Erythroblast (primary cell): ENCODE measurements around the gene SUGCT.
A peak's percentile ranks its signal among the peaks of the same experiment; 100 is the strongest.

Experiments
- DNase-seq, 2 experiments: peaks; one replicate each; lab custom pipeline; 2025; lab: John Stamatoyannopoulos, UW
- GATA1 ChIP-seq: IDR thresholded peaks from 2 replicates; pipeline ENCODE4 v1.6.1; 2011; ENCODE audit warnings: low read depth, mild to moderate bottlenecking, control low read depth, low read length, moderate library complexity
- POLR2A ChIP-seq: IDR thresholded peaks from 2 replicates; pipeline ENCODE4 v1.6.1; 2011; ENCODE audit warnings: mild to moderate bottlenecking, low read length

SUGCT gene

DNA sequence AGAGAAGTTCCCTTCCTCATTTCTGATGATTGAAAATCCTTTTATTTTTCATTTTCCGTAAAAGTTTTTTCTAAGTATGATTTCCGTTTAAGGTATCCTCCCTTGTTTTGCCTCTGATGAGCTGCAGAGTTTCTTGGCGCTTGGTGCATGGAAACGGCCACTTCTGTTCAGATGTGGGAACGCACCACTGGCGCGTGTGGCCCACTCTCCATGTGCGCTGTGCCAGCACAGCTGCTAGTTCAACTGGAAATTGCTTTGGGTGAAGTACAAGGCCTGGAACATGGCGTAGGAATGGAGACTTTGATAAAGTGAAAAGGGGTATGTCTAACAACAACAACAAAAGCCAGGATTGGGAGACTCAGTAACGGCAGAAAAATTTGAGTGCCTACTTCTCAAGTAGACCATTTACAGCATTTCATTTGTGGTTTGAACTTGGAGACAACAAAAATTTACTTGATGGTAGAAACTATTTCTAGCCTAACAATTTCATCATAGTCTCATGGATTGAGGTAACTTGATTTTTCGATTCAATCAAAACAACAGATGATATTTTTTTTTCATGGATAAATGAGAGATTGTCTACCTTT, 364.2 kb downstream of the SUGCT start:
- no peak for DNase-seq
- TF ChIP-seq GATA1 (no peak), POLR2A (no peak)

DNA sequence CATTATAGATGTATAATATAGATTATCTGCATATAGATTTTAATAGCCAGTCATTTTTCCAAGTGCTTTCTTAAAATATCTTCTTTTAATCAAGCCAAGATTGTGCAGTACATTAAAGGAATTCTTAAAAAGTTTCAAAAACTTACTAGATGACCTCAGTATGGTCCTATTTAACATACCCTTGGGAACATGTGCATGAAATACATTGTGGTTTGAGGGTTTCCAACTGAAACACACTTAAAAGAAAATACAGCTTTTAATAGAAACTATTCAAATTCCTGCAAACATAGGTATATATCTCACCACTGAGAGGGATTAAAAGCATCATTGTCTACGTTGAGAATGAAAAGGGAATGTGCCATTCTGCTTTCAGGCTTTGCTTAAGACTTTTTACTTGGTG, 364.9 kb downstream of the SUGCT start:
- TF ChIP-seq GATA1 (no peak), POLR2A (no peak)
- no peak for DNase-seq

DNA sequence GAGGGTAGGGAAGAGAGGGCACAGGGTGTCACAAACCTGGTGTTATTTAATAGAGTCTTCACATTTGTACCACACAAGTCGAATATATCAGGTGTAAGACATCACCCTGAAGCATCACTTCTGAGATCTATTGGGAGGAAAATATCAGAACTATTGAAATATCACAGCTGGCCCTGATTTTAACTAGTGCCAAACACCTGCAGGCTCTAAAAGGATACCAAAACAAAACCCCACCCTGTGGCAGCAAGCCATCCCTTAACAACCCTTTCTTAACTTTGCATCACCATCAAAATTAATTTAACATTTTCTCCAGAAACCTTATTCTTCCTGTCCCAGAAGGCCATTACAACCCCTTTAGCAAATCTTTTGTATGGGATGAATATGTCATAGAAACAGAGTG, 365.4 kb downstream of the SUGCT start:
- no peak for TF ChIP-seq POLR2A
- no peak for TF ChIP-seq GATA1
- DNase-seq: no peak

DNA sequence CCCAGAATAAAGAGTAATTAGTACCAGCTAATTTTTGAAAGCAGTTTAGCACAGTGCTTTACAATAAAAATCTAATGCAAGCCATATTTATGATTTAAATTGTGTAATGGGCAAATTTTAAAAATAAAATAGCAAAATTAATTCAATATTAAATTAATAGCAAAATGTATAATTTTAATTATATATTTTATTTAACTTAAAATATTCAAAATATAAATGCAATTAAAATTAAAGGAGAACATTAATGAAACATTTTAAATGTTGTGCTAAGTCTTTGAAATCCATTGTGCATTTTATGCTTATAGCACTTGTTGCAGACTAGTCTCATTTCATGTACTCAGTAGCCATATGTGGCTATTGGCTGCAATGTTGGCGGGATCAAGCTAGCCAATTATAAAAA, 367.6 kb downstream of the SUGCT start:
- no peak for TF ChIP-seq POLR2A
- TF ChIP-seq GATA1: no peak
- DNase-seq: no peak

DNA sequence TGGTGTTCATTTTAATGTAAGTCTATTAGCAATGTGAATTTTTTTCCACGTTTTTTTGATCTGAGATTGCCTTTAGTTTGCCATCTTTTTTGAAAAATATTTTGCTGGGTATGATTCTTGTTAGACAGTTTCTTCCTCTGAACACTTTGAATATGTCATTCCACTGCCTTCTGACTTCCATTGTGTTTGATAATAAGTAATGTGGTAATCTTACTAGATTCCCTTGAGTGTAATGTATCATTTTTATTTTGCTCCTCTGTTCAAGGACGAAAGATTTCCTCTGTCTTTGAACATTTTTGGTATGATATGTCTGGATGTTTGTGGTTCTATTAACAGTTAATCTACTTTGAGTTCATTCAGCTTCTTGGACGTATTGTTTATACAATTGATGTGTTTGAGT, 371.4 kb downstream of the SUGCT start:
- DNase-seq: no peak
- no peak for TF ChIP-seq GATA1
- TF ChIP-seq POLR2A: no peak

DNA sequence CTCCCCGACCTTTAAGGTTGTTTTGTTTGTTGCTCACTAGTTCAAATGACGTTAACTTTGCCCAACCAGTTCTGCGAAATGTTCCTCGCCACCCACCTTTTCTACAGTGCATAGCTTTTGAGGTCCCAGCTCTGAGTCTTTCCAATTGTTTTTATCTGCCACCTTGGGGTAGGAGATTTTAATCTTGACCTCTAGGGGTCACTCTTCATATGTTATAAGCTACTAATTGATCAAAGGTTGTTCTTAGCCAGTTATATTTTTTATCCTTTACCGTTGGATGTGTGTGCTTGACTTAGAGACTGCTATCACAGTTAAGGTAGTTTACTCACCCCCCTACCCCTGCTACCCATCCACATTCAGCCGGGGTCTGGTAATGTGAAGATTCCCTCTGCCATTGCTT, 372.4 kb downstream of the SUGCT start:
- TF ChIP-seq GATA1: no peak
- DNase-seq: peak in 1 of 2 experiments; percentile 13

DNA sequence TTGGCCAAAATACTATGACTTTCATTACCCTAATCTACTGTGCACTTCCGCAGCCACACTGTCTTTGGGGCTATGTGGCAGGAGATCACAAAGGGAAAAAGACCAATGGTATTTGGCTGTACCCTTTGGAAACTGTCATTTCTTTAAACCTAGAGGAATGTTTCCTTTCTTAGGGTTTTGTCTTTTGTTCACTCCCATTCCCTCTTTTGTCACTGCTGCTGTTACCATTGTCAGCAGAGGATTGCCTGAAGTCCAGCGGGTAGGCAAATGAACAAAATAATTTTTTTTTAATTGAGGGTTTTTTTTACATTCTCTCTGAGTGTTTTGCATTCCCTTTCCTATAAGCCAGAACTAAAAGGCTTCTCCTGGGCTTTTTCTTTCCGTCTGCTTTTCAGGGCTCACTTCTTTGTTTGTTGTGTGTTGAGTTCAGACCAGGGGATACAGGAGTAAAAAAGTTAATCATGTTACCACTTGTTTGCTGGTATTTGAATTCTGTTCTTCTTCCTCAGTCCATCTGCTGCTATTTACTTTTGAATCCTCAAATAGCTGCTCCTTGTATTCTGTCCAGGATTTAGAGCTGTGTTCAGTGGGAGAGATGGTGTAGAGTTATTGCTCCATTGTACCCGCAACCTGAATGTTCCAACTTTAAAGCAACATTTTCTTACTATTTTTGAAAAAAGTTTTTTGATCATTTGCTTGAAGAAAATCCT, 374.6 kb downstream of the SUGCT start:
- TF ChIP-seq GATA1 (no peak), POLR2A (no peak)
- DNase-seq: no peak

DNA sequence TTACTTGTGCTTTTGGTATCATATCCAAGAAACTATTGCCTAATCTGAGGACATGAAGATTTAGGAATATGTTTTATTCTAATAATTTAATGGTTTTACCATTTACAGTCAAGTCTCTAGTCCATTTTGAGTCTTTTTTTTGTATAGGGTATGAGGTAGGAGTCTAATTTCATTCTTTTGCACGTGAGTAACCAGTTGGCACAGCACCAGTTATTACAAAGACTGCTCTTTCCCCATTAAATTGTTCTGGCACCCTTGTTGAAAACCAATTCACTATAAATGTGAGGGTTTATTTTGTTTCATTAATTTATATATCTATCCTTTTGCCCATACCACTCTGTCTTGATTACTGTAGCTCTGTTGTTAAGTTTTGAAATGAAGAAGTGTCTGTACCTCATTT, 381.6 kb downstream of the SUGCT start:
- TF ChIP-seq GATA1 (no peak), POLR2A (no peak)
- DNase-seq: no peak

DNA sequence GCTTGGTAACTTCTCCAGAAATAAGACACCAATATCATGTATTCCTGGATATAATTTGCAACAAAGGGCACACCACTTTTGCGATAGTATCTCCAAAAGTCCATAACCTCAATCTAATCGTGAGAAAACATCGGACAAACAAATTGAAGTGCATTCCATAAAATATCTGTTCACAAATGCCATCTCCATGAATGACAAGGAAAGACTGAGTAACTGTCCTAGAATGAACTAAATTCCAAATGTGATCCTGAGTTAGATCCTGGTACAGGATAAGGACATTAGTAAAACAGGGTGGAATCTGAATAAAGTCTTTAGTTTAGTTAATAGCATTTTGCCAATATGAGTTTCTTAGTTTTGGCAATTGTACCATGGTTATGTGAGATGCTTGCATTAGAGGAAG, 384.2 kb downstream of the SUGCT start:
- DNase-seq: no peak
- no peak for TF ChIP-seq GATA1
- no peak for TF ChIP-seq POLR2A

DNA sequence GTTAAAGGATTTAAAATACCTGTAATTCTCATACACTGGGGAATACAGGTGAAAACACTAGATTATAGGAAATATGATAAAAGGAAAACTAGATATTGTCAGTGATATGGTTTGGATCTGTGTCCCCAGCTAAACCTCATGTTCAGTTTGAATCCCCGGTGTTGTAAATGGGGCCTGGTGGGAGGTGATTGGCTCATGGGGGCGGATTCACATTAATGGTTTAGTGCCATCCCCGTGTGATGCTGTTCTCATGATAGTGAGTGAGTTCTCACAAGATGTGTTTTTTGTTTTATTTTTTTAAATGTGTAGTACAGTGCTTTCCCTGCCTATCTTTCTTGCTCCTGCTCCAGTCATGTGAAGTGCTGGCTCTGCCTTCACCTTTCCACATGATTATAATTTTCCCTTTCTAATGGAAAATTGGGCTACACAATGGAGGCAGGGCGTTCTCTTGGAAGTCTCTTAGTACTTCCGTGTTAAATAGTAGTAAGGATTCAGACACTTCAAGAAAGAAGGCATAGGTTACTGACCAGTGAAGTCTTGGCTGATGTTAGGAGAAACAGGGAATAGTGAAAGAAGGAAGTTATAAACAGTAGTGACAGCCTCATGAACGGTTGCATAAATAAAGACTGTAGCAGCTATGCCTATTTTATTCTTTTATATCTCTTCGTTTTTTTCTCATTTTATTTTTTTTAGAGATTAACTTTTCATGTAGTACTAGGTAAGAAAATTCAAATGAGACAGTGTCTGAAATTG, 386.4 kb downstream of the SUGCT start:
- DNase-seq: no peak
- no peak for TF ChIP-seq GATA1
- no peak for TF ChIP-seq POLR2A

DNA sequence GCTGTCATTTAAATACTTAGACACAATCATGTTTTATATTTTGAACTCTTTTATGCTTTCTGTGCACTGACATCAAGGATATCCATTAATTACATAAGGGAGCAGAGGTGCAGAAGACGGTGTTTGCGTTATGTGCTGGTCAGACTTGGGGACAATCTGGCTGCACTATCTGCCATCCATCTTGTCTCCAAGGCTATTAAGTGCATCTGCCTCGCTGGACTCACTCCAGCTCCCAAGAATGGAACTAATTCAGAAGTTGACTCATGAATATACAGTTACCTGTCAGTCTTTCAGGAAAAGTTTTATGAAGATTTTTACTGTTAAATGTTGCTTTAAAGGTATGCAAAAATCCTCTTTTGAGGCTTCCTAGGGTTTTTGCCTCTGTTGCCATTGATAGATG, 391.0 kb downstream of the SUGCT start:
- TF ChIP-seq GATA1: no peak
- no peak for TF ChIP-seq POLR2A
- no peak for DNase-seq

DNA sequence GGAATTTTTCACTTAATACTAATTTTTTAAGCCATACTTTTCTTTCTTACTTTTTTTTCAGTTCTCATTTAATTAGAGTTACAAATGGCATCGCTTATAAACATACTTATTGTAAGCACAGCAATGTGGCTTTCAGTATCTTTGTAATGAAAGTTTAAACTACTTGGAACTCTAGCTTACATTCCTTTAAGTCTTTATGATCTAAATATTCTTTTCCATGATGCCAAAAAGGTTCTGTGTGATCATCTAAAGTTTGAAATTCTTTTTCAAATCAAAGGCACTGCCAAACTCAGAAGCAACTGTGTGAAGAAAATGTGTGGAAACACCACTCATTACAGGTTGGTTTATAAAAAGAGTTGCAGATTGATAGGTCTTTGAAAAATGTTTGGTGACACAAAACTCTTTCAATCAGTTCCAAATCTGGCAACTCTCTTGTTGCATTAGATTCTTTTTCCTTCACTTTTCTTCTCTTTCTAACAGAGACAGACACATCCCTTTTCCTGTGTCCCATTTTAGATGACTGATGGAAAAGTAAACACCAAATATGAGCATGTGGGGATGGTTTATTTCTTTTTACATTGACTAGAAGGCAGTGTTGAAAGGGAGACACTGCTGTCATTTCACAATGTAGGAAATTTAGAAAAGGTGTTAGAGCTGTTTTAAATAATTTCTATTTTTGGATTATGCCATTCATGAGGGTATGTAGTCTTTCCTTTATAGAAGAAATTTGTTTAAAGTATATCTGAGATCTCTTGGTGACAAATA, 392.3 kb downstream of the SUGCT start:
- DNase-seq: no peak
- TF ChIP-seq POLR2A (no peak), GATA1 (no peak)

DNA sequence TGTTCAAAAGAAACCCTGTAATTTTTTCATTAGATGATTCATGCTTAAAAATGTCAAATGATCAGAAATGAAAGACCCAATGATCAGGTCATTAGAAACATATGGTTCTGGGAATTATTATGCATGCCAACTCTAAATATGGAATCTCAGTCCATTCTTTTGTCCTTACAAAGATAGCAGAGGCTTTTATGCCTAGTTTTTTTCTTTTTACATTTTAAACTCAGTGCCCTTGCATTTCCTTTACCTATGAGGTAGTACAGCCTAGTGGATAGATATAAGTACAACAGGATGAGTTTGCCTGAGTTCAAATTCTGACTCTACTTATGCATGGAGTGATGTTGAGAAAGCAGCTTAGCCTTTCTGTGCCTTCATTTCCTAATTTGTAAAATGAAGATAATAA, 392.9 kb downstream of the SUGCT start:
- no peak for DNase-seq
- TF ChIP-seq GATA1: no peak
- no peak for TF ChIP-seq POLR2A

DNA sequence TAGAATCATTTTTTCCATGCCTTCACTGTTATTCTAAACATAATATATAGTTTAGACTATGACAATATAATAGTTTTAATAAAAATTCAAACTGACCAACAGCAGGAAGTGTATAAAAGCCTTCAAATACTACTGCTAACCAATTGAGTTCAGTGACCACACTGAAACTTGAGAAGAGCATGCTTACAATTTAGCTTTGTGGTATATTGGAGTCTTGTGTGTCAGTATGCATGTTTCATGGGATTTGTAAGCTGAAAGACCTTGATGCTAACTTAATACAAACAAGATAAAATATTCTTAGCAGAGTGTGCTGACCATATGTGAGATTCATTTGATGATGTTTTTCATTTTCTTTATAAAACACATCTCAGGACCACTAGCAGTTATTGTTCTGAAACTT, 395.5 kb downstream of the SUGCT start:
- no peak for DNase-seq
- TF ChIP-seq POLR2A (no peak), GATA1 (no peak)
